Vagina (tissue), 2 donors: Measurements from ENCODE around the gene DKC1. TPM values are rescaled to one million over a fixed set of nuclear protein-coding genes. Genes with fewer than 3 reads are reported as not detected.

Source experiments
- DNase-seq, 2 donors: peaks; one replicate each; pipeline ENCODE4 v3.0.0-alpha.2; 2017; ENCODE audit errors: extremely low spot score in 2 of 2
- H3K27ac ChIP-seq: fragments of 200-600 bp; sonication (generic); one replicate; pipeline ENCODE4 v1.5.1; 2019
- H3K27me3 ChIP-seq: fragments of 200-600 bp; sonication (generic); one replicate; pipeline ENCODE4 v1.5.1; 2019
- H3K36me3 ChIP-seq, 2 donors: fragments of 200-600 bp; sonication (generic); one replicate each; pipeline ENCODE4 v1.5.1; 2017 to 2019
- H3K4me1 ChIP-seq: fragments of 200-600 bp; sonication (generic); one replicate; pipeline ENCODE4 v1.5.1; 2019
- H3K4me3 ChIP-seq, 2 donors: fragments of 200-600 bp; sonication (generic); 1 replicate in 1 of 2; 2 replicates in 1 of 2; pipeline ENCODE4 v1.5.1; 2016 to 2019
- H3K9me3 ChIP-seq: fragments of 200-600 bp; sonication (generic); one replicate; pipeline ENCODE4 v1.5.1; 2019
- CTCF ChIP-seq, 3 experiments: fragments of 450-650 bp in 2 of 3; fragments of 200-600 bp in 1 of 3; sonication (generic) in 1 of 3; IDR thresholded peaks; one replicate each; pipeline ENCODE4 v1.5.1; 2017 to 2019; ENCODE audit warnings: antibody characterized with exemption in 3 of 3, mild to moderate bottlenecking in 2 of 3, moderate library complexity in 2 of 3
- POLR2A ChIP-seq, 2 donors: fragments of 450-650 bp; IDR thresholded peaks; one replicate each; pipeline ENCODE4 v1.6.1; 2017; ENCODE audit warnings: antibody characterized with exemption in 2 of 2, mild to moderate bottlenecking in 2 of 2, moderate library complexity in 2 of 2
- POLR2AphosphoS5 ChIP-seq, 2 donors: sonication (generic); formaldehyde crosslinking; IDR thresholded peaks; one replicate each; pipeline ENCODE4 v1.9.0; 2017; ENCODE audit warnings: antibody characterized with exemption in 2 of 2, mild to moderate bottlenecking in 2 of 2, low read depth in 1 of 2; ENCODE audit not compliant: insufficient read depth in 1 of 2
- intact Hi-C: fragments of 100-400 bp; cut with DNase I; formaldehyde crosslinking; loops from one replicate; pipeline ENCODE4 v1.15.1; 2023
- total RNA-seq: library from RNA; depleted of rRNA; stranded (reverse); fragments of >200 nt; gene quantifications from one replicate; pipeline ENCODE4 v1.2.3, GENCODE V29; 2016

The DKC1 gene
- total RNA-seq, 1 donor from 2014 or later = 22.8 TPM

- no peaks in the 10 kb centered on the region for H3K36me3 ChIP-seq
- peaks cover 29% of the 10 kb centered on the region for H3K4me1 ChIP-seq
- intact Hi-C loops = no loop called here
- TF ChIP-seq CTCF (IDR thresholded peaks at IDR 0.05) (no peak), POLR2A (IDR thresholded peaks at IDR 0.05) (no peak), POLR2AphosphoS5 (IDR thresholded peaks at IDR 0.05; ENCODE audit: insufficient read depth in 1 of 2, low read depth in 1 of 2) (no peak)
- H3K27ac ChIP-seq = no peak overlapping the region
- DNase-seq = no peak
- no peaks in the 10 kb centered on the region for H3K9me3 ChIP-seq
- no peaks in the 10 kb centered on the region for H3K27me3 ChIP-seq
- no peak overlapping the region for H3K4me3 ChIP-seq
These were observed 34.8 kb upstream of the DKC1 start for GRCh38 chrX:154727871-154728270.

DNA sequence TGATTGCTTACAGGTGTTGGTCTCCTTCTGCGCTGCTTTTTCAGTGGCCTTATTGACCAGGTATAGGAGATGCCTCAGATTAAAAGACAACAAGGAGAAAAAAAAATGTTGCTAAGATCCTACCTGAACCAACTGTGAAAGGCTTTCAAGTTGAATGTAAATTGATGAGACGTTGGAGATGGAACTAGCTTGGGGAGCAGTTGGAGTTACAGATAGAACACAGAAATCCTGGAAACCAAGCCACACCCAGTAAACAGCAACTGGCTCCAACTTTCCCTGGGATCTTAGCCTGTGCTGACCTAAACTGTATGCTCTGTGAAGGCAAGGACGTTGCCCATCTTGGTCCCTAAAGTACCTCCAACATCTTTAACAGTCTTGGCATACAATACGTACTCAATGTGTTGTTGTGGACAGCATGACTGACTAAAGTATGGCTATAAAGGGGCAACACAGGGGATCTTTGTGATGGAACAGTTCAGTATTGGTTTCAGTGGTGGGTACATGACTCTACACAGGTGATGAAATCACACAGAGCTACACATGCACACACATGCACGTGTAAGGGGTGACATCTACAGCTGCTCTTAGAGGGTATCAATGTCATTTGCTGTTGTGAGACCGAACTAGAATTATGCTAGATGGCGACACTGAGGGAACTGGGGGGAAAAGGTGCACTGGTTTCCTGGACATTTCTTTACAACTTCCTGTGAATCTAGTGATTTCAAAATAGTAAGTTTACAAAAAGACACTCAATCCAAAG lies 34.1 kb upstream of the DKC1 start:
- Histone ChIP-seq H3K27ac (no peak overlapping the region), H3K4me1 (peaks cover 34% of the 10 kb centered on the region), H3K4me3 (no peak overlapping the region), H3K9me3 (no peaks in the 10 kb centered on the region), H3K27me3 (no peaks in the 10 kb centered on the region), H3K36me3 (no peaks in the 10 kb centered on the region)
- TF ChIP-seq POLR2AphosphoS5 (IDR thresholded peaks at IDR 0.05; ENCODE audit: insufficient read depth in 1 of 2, low read depth in 1 of 2) = no peak
- TF ChIP-seq CTCF (IDR thresholded peaks at IDR 0.05) = no peak
- TF ChIP-seq POLR2A (IDR thresholded peaks at IDR 0.05) = no peak
- intact Hi-C loops = no loop called here
- no peak for DNase-seq

GRCh38 chrX:154729439-154729838 lies 33.2 kb upstream of the DKC1 start:
- intact Hi-C loops = no loop called here
- DNase-seq = no peak
- no peaks in the 10 kb centered on the region for H3K36me3 ChIP-seq
- H3K4me3 ChIP-seq = no peak overlapping the region
- H3K27me3 ChIP-seq = no peaks in the 10 kb centered on the region
- H3K27ac ChIP-seq = no peak overlapping the region
- no peak for TF ChIP-seq POLR2AphosphoS5 (IDR thresholded peaks at IDR 0.05; ENCODE audit: insufficient read depth in 1 of 2, low read depth in 1 of 2)
- TF ChIP-seq POLR2A (IDR thresholded peaks at IDR 0.05) = no peak
- no peak for TF ChIP-seq CTCF (IDR thresholded peaks at IDR 0.05)
- H3K4me1 ChIP-seq = peaks cover 34% of the 10 kb centered on the region
- H3K9me3 ChIP-seq = no peaks in the 10 kb centered on the region

GRCh38 chrX:154730253-154730891 lies 32.3 kb upstream of the DKC1 start:
- H3K27me3 ChIP-seq = no peaks in the 10 kb centered on the region
- no peaks in the 10 kb centered on the region for H3K36me3 ChIP-seq
- no peaks in the 10 kb centered on the region for H3K9me3 ChIP-seq
- H3K27ac ChIP-seq = no peak overlapping the region
- no peak overlapping the region for H3K4me3 ChIP-seq
- no peak for DNase-seq
- TF ChIP-seq CTCF (IDR thresholded peaks at IDR 0.05) = no peak
- no peak for TF ChIP-seq POLR2A (IDR thresholded peaks at IDR 0.05)
- TF ChIP-seq POLR2AphosphoS5 (IDR thresholded peaks at IDR 0.05; ENCODE audit: insufficient read depth in 1 of 2, low read depth in 1 of 2) = no peak
- intact Hi-C loops = no loop called here
- peaks cover 44% of the 10 kb centered on the region for H3K4me1 ChIP-seq

- no peaks in the 10 kb centered on the region for H3K27me3 ChIP-seq
- intact Hi-C loops = no loop called here
- H3K9me3 ChIP-seq = no peaks in the 10 kb centered on the region
- H3K36me3 ChIP-seq = no peaks in the 10 kb centered on the region
- no peak overlapping the region for H3K4me3 ChIP-seq
- peaks cover 44% of the 10 kb centered on the region for H3K4me1 ChIP-seq
- TF ChIP-seq POLR2AphosphoS5 (IDR thresholded peaks at IDR 0.05; ENCODE audit: insufficient read depth in 1 of 2, low read depth in 1 of 2) (no peak), POLR2A (IDR thresholded peaks at IDR 0.05) (no peak), CTCF (IDR thresholded peaks at IDR 0.05) (no peak)
- DNase-seq = no peak
- no peak overlapping the region for H3K27ac ChIP-seq
These were observed 31.5 kb upstream of the DKC1 start for GRCh38 chrX:154731184-154731583.
